Endodermal cell (in vitro differentiated cells): ENCODE data around the gene UTS2. TPM values are rescaled to one million over a fixed set of nuclear protein-coding genes. Genes with fewer than 3 reads are reported as not detected.

Experiments
- DNase-seq: peaks from one replicate; pipeline ENCODE4 v3.0.0-alpha.2; 2017
- H3K27ac ChIP-seq: 2 replicates; pipeline ENCODE4 v1.5.1; 2013; ENCODE audit warnings: mild to moderate bottlenecking, low read depth, low read length, moderate library complexity
- H3K27me3 ChIP-seq: 2 replicates; pipeline ENCODE4 v1.6.1; 2013; ENCODE audit warnings: mild to moderate bottlenecking, low read length, moderate library complexity; ENCODE audit not compliant: insufficient read depth, control insufficient read depth, poor library complexity, severe bottlenecking
- H3K36me3 ChIP-seq: 2 replicates; pipeline ENCODE4 v1.7.0; 2013; ENCODE audit warnings: mild to moderate bottlenecking, low read length, moderate library complexity; ENCODE audit not compliant: control insufficient read depth, insufficient read depth
- H3K4me1 ChIP-seq: one replicate; pipeline ENCODE4 v1.7.0; 2013; ENCODE audit warnings: low read length; ENCODE audit not compliant: control insufficient read depth, insufficient read depth
- H3K4me3 ChIP-seq: 2 replicates; pipeline ENCODE4 v1.5.1; 2013; ENCODE audit warnings: mild to moderate bottlenecking, low read length, moderate library complexity
- H3K9ac ChIP-seq: 2 replicates; pipeline ENCODE4 v1.6.1; 2013; ENCODE audit warnings: mild to moderate bottlenecking, low read length, moderate library complexity; ENCODE audit not compliant: poor library complexity, severe bottlenecking; ENCODE audit errors: extremely low read depth
- H3K9me3 ChIP-seq: 2 replicates; pipeline ENCODE4 v1.6.1; 2013; ENCODE audit warnings: mild to moderate bottlenecking, low read length, moderate library complexity; ENCODE audit not compliant: control insufficient read depth
- H3K27ac Mint-ChIP-seq: 2 replicates; pipeline ENCODE4 v1.8.0; 2020; ENCODE audit warnings: mixed read lengths
- H3K27me3 Mint-ChIP-seq: 2 replicates; pipeline ENCODE4 v1.8.0; 2021; ENCODE audit warnings: mild to moderate bottlenecking, mixed read lengths; ENCODE audit not compliant: insufficient read depth
- H3K36me3 Mint-ChIP-seq: 2 replicates; pipeline ENCODE4 v1.8.0; 2020; ENCODE audit warnings: low read depth, mixed read lengths
- H3K4me1 Mint-ChIP-seq: 2 replicates; pipeline ENCODE4 v1.8.0; 2020; ENCODE audit warnings: mixed read lengths
- H3K4me3 Mint-ChIP-seq: 2 replicates; pipeline ENCODE4 v1.8.0; 2020; ENCODE audit warnings: mild to moderate bottlenecking, moderate library complexity, mixed read lengths
- H3K9me3 Mint-ChIP-seq: 2 replicates; pipeline ENCODE4 v1.8.0; 2020; ENCODE audit warnings: mild to moderate bottlenecking, mixed read lengths
- WGBS, 2 experiments: methylation state at CpG; one replicate each; pipeline versions ENCODE4 v1.1.5 to v1.1.7; 2013; ENCODE audit warnings: missing lambda C conversion rate in 2 of 2, mixed read lengths in 1 of 2; ENCODE audit not compliant: insufficient coverage in 1 of 2, insufficient read length in 1 of 2; 5-methylcytosine and 5-hydroxymethylcytosine counted together
- total RNA-seq, 2 donors: library from RNA; stranded (reverse); fragmentation: NEBNext Ultra II Directional in 1 of 2; extraction: Animal tissue kit (Norgen Biotek cat#: 25700) in 1 of 2; gene quantifications; 2 replicates in 1 of 2; 3 replicates in 1 of 2; pipeline ENCODE4 v1.2.1, GENCODE V29; 2021
- TF ChIP-seq, protein P1 (sequence below): fragments of 200-600 bp; sonication (generic); conservative IDR thresholded peaks from 2 replicates; pipeline ENCODE4 v1.5.0; 2021; ENCODE audit warnings: antibody characterized with exemption, mild to moderate bottlenecking

Gene UTS2
- total RNA-seq, 2 donors from 2014 or later: not detected

GRCh38 chr1:7857000-7857399 is 4.1 kb upstream of the UTS2 start:
- TF ChIP-seq, protein P1, sequence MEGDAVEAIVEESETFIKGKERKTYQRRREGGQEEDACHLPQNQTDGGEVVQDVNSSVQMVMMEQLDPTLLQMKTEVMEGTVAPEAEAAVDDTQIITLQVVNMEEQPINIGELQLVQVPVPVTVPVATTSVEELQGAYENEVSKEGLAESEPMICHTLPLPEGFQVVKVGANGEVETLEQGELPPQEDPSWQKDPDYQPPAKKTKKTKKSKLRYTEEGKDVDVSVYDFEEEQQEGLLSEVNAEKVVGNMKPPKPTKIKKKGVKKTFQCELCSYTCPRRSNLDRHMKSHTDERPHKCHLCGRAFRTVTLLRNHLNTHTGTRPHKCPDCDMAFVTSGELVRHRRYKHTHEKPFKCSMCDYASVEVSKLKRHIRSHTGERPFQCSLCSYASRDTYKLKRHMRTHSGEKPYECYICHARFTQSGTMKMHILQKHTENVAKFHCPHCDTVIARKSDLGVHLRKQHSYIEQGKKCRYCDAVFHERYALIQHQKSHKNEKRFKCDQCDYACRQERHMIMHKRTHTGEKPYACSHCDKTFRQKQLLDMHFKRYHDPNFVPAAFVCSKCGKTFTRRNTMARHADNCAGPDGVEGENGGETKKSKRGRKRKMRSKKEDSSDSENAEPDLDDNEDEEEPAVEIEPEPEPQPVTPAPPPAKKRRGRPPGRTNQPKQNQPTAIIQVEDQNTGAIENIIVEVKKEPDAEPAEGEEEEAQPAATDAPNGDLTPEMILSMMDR: no peak
- H3K27me3 Mint-ChIP-seq: peaks cover 38% of the 10 kb centered on the region

DNA sequence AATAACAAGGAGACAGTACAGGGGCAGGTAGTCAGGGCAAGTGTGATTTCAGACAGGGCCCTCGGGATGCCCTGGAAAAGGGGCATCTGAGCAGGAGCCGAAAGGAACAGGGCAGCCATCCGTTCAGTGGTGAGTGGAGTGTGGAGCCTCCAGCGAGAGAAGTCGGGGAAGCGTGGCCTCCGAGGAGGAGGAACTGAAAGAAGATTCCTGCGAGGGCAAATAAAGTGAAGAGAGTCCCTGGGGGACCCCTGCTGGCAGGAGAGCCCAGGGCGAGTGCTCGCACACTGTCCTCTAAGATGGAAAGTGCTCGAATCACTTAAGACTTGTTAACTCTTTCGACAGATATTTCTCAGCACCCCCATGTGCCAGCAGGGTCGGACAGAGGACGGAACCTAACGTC is 3.5 kb upstream of the UTS2 start:
- Mint-ChIP-seq H3K27me3 (peaks cover 44% of the 10 kb centered on the region), H3K4me1 (peaks cover 26% of the 10 kb centered on the region), H3K9me3 (no peaks in the 10 kb centered on the region), H3K4me3 (no peak overlapping the region), H3K36me3 (no peaks in the 10 kb centered on the region), H3K27ac (no peak overlapping the region)
- Histone ChIP-seq H3K9me3 (no peaks in the 10 kb centered on the region), H3K4me1 (no peaks in the 10 kb centered on the region), H3K36me3 (no peaks in the 10 kb centered on the region), H3K4me3 (no peak overlapping the region), H3K9ac (no peak overlapping the region), H3K27ac (no peak overlapping the region), H3K27me3 (peaks cover 51% of the 10 kb centered on the region)
- TF ChIP-seq, protein P1: peak; percentile 29
- DNase-seq: peak; percentile 62
- WGBS, 2 experiments: 66 to 68% methylated on average over 14 to 15 of the region's 15 CpGs

More at GRCh38 chr1:7857000-7857399, 4.1 kb upstream of the UTS2 start:
- Histone ChIP-seq H3K4me1 (no peaks in the 10 kb centered on the region), H3K27ac (no peak overlapping the region), H3K36me3 (no peaks in the 10 kb centered on the region), H3K9ac (no peak overlapping the region), H3K9me3 (no peaks in the 10 kb centered on the region), H3K4me3 (no peak overlapping the region), H3K27me3 (peaks cover 44% of the 10 kb centered on the region)
- Mint-ChIP-seq H3K4me3 (no peak overlapping the region), H3K27ac (no peak overlapping the region), H3K36me3 (no peaks in the 10 kb centered on the region), H3K9me3 (no peaks in the 10 kb centered on the region), H3K4me1 (peaks cover 19% of the 10 kb centered on the region)
- 95% methylated on average over 2 of the region's 2 CpGs; no CpG with 5 or more reads in 1 of the 2 experiments for WGBS, 2 experiments
- DNase-seq: no peak

DNA sequence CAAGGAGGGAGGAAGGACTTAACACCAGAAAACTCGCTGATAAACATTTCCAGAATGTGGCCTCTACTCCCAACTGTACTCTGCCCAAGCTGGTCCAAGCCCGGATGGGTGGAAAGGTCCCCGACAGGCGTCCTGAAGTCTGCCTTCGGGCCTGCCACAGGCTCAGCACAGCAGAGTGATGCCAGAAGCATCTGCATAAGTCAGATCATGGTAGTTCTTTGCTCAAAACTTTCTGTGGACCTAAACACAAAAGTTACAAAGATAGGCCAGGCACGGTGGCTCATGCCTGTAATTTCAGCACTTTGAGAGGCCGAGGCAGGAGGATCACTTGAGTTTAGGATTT is 790 bp upstream of the UTS2 start:
- DNase-seq: no peak
- H3K9me3 ChIP-seq: no peaks in the 10 kb centered on the region
- peaks cover 68% of the 10 kb centered on the region for H3K27me3 Mint-ChIP-seq
- H3K9ac ChIP-seq: no peak overlapping the region
- peaks cover 33% of the 10 kb centered on the region for H3K4me1 Mint-ChIP-seq
- no peak overlapping the region for H3K27ac ChIP-seq
- TF ChIP-seq, protein P1: no peak
- 92 to 95% methylated on average over 7 of the region's 7 CpGs for WGBS, 2 experiments
- no peak overlapping the region for H3K27ac Mint-ChIP-seq
- H3K4me3 Mint-ChIP-seq: no peak overlapping the region
- no peaks in the 10 kb centered on the region for H3K36me3 ChIP-seq
- H3K9me3 Mint-ChIP-seq: no peaks in the 10 kb centered on the region
- H3K4me1 ChIP-seq: no peaks in the 10 kb centered on the region
- no peak overlapping the region for H3K4me3 ChIP-seq
- H3K27me3 ChIP-seq: peaks cover 75% of the 10 kb centered on the region
- H3K36me3 Mint-ChIP-seq: no peaks in the 10 kb centered on the region
